ENCODE data around the gene TBXAS1. TPM values are rescaled to one million over a fixed set of nuclear protein-coding genes. Genes with fewer than 3 reads are reported as not detected.

The TBXAS1 gene
- total and polyA plus RNA-seq, 11 donors, result 2.0 to 32.0 (median 4.7) TPM

DNA sequence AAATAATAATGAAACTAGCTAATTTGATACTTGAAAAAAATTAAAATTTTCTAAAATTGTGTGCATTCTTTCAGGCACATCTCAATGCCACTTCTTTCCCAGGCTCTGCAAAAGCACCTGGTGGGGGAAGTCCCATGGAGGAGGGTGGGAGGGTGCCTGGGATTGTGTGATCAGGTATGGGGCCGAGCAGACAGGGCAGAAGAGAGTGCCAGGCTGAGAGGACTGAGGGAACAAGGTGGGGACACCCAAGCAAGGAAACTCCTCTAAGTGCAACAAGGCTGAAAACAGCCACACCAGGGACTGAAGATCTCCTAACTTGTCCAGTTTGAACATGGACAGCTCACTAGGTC lies 219.9 kb downstream of the TBXAS1 start:
- DNase-seq (no peak), ATAC-seq (peak in 1 of 4 donors; percentile 6)
- peaks cover 0 to 71% (median 39%) of the 10 kb centered on the region in 9 donors for H3K36me3 ChIP-seq
- TF ChIP-seq, protein P1, sequence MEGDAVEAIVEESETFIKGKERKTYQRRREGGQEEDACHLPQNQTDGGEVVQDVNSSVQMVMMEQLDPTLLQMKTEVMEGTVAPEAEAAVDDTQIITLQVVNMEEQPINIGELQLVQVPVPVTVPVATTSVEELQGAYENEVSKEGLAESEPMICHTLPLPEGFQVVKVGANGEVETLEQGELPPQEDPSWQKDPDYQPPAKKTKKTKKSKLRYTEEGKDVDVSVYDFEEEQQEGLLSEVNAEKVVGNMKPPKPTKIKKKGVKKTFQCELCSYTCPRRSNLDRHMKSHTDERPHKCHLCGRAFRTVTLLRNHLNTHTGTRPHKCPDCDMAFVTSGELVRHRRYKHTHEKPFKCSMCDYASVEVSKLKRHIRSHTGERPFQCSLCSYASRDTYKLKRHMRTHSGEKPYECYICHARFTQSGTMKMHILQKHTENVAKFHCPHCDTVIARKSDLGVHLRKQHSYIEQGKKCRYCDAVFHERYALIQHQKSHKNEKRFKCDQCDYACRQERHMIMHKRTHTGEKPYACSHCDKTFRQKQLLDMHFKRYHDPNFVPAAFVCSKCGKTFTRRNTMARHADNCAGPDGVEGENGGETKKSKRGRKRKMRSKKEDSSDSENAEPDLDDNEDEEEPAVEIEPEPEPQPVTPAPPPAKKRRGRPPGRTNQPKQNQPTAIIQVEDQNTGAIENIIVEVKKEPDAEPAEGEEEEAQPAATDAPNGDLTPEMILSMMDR (IDR thresholded peaks at IDR 0.05), result no peak
- TF ChIP-seq POLR2A (IDR thresholded peaks at IDR 0.05), result no peak
- peak overlapping the region in 11 of 12 donors; percentile 3 to 60 (median 46) for H3K27ac ChIP-seq
- no peaks in the 10 kb centered on the region for H3K9me3 ChIP-seq
- intact Hi-C loops (cut with DNase I), result no loop called here
- no peak overlapping the region for H3K4me3 ChIP-seq
- H3K27me3 ChIP-seq, result no peaks in the 10 kb centered on the region
- WGBS, 4 donors, result 44 to 62% (median 53%) methylated on average over 1 of the region's 1 CpG
- peaks cover 0 to 41% (median 10%) of the 10 kb centered on the region in 12 donors for H3K4me1 ChIP-seq

DNA sequence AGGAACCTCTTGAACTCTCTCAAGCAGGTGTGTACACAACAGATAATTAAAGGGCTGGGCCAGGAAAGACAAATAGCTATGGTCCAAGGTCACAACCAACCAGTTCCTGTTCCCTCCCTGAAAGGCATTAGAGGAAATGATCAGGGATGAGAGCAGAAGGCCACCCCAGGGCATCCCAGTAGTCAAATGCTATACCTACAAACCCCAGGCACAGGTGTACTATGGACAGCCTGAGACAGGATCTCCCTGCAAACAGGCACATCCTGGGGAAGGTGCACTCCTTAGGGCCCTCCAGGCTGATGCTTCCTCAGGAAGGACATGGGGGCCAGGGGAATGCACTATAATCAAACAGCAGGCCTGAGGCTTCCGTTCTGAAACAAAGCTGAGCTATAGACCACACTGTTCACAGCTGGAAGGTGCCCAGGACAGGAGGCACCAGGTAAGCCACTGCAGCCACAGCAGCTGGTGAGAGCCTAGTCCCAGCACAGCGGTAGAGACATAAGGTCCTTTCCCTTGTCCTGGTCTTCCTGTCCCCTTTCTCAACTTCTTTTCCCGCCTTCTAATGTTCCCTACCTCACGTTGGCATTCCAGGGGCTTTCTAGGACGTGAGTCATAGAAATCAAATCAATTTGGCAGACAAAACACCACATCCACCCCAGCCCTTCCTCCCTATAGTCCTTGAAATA lies 220.4 kb downstream of the TBXAS1 start:
- peak; percentile 23 to 62 (median 44) for ATAC-seq
- H3K27me3 ChIP-seq, result no peaks in the 10 kb centered on the region
- no peak for TF ChIP-seq POLR2A (IDR thresholded peaks at IDR 0.05)
- TF ChIP-seq, protein P1 (IDR thresholded peaks at IDR 0.05), result no peak
- 45 to 70% (median 59%) methylated on average over 5 of the region's 5 CpGs for WGBS, 4 donors
- peaks cover 0 to 45% (median 10%) of the 10 kb centered on the region in 12 donors for H3K4me1 ChIP-seq
- H3K9me3 ChIP-seq, result no peaks in the 10 kb centered on the region
- no peak for DNase-seq
- H3K4me3 ChIP-seq, result no peak overlapping the region
- intact Hi-C loops (cut with DNase I), result no loop called here
- peak overlapping the region in 11 of 12 donors; percentile 3 to 60 (median 46) for H3K27ac ChIP-seq
- peaks cover 0 to 71% (median 41%) of the 10 kb centered on the region in 9 donors for H3K36me3 ChIP-seq

DNA sequence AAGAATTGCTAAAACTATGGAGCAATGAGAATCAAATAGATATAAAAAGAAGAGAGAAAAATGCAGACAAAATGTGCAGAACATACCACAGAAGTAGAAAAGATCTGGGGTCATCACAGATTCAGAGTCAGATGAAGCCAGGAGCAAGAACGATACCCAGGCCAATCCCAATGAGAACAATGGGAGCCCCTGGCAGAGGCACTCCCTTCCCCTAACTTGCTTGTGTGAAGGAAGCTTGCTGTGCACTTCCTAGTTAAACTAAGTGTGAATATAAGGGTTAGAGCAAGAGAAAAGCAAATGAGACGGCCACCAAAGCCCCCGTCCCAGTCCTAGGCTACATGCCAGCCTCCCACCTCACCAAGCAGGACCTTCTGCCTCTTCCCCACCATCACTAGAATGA lies 221.0 kb downstream of the TBXAS1 start:
- no peaks in the 10 kb centered on the region for H3K27me3 ChIP-seq
- H3K9me3 ChIP-seq, result no peaks in the 10 kb centered on the region
- no peak for TF ChIP-seq POLR2A (IDR thresholded peaks at IDR 0.05)
- TF ChIP-seq, protein P1 (IDR thresholded peaks at IDR 0.05), result no peak
- peak in 3 of 4 donors; percentile 32 to 48 (median 33) for ATAC-seq
- intact Hi-C loops (cut with DNase I), result no loop called here
- no peak overlapping the region for H3K4me3 ChIP-seq
- DNase-seq, result no peak
- peaks cover 0 to 70% (median 41%) of the 10 kb centered on the region in 9 donors for H3K36me3 ChIP-seq
- 66 to 76% (median 71%) methylated on average over 3 of the region's 3 CpGs for WGBS, 4 donors
- H3K4me1 ChIP-seq, result peaks cover 0 to 46% (median 10%) of the 10 kb centered on the region in 12 donors
- H3K27ac ChIP-seq, result peak overlapping the region in 10 of 12 donors; percentile 3 to 64 (median 38)

DNA sequence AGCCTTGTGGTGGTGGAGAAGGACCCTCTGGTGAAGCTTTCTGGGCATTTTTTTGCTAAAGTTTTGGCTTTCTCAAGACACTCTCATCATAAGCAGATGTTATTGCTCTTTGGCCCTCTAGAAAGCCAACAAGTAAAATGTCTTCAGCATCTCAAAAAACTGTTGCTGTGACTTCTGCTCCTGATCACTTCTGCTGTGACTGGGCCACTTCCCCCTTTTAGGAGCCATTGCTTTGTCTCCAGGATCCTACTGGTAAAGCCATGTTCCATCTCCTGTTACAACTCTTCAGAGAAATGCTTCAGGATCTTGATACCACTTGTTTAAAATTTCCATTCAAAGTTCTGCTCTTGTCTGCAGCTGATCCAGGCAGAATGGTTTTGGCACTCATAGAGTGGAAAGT lies 222.8 kb downstream of the TBXAS1 start:
- no peak for ATAC-seq
- Histone ChIP-seq H3K36me3 (peaks cover 0 to 70% (median 28%) of the 10 kb centered on the region in 9 donors), H3K9me3 (no peaks in the 10 kb centered on the region), H3K4me3 (no peak overlapping the region), H3K27me3 (no peaks in the 10 kb centered on the region), H3K27ac (no peak overlapping the region), H3K4me1 (peaks cover 0 to 54% (median 10%) of the 10 kb centered on the region in 12 donors)
- DNase-seq, result no peak
- intact Hi-C loops (cut with DNase I), result no loop called here
- TF ChIP-seq, protein P1 (IDR thresholded peaks at IDR 0.05), result no peak
- no peak for TF ChIP-seq POLR2A (IDR thresholded peaks at IDR 0.05)

Measured in heart left ventricle (tissue), 16 donors.